Peyer's patch (tissue), 4 donors: ENCODE measurements around the gene TDG. TPM values are rescaled to one million over a fixed set of nuclear protein-coding genes. Genes with fewer than 3 reads are reported as not detected.

Source experiments
- DNase-seq, 3 donors: peaks; one replicate each; pipeline ENCODE4 v3.0.0-alpha.2; 2017 to 2019
- H3K27ac ChIP-seq, 4 donors: fragments of 200-600 bp; sonication (generic); one replicate each; pipeline ENCODE4 v1.5.1; 2016 to 2019
- H3K27me3 ChIP-seq, 2 donors: fragments of 200-600 bp; sonication (generic); one replicate each; pipeline ENCODE4 v1.5.1; 2019
- H3K36me3 ChIP-seq, 3 donors: fragments of 200-600 bp; sonication (generic); one replicate each; pipeline ENCODE4 v1.5.1; 2016 to 2019
- H3K4me1 ChIP-seq, 4 donors: fragments of 200-600 bp; sonication (generic); one replicate each; pipeline ENCODE4 v1.5.1; 2016 to 2019
- H3K4me3 ChIP-seq, 4 donors: fragments of 200-600 bp; sonication (generic); 1 replicate in 3 of 4; 2 replicates in 1 of 4; pipeline ENCODE4 v1.5.1; 2016 to 2019; ENCODE audit warnings: mild to moderate bottlenecking in 1 of 4
- H3K9me3 ChIP-seq, 4 donors: fragments of 200-600 bp; sonication (generic); one replicate each; pipeline ENCODE4 v1.5.1; 2016 to 2019; ENCODE audit warnings: mild to moderate bottlenecking in 1 of 4
- CTCF ChIP-seq, 6 experiments: fragments of 450-650 bp in 4 of 6; fragments of 200-600 bp in 2 of 6; sonication (generic) in 1 of 6; IDR thresholded peaks; one replicate each; pipeline ENCODE4 v1.5.1; 2017 to 2019; ENCODE audit warnings: antibody characterized with exemption in 6 of 6, mild to moderate bottlenecking in 3 of 6, moderate library complexity in 1 of 6
- POLR2A ChIP-seq, 2 donors: fragments of 450-650 bp; IDR thresholded peaks; one replicate each; pipeline ENCODE4 v1.5.1; 2017; ENCODE audit warnings: antibody characterized with exemption in 2 of 2, mild to moderate bottlenecking in 2 of 2, moderate library complexity in 2 of 2
- total RNA-seq, 4 donors: library from RNA; depleted of rRNA; stranded (reverse); fragments of >200 nt; gene quantifications; one replicate each; pipeline ENCODE4 v1.1.0, GENCODE V29; 2016

TDG gene
- total RNA-seq, 4 donors from 2014 or later, result 24.5 to 37.0 (median 31.1) TPM

GRCh38 chr12:103998976-103999375 is 33.3 kb downstream of the TDG start:
- Histone ChIP-seq H3K9me3 (no peaks in the 10 kb centered on the region), H3K27ac (no peak overlapping the region), H3K36me3 (no peaks in the 10 kb centered on the region), H3K27me3 (no peaks in the 10 kb centered on the region), H3K4me3 (no peak overlapping the region), H3K4me1 (no peaks in the 10 kb centered on the region)
- DNase-seq, result no peak
- no peak for TF ChIP-seq CTCF (IDR thresholded peaks at IDR 0.05)
- no peak for TF ChIP-seq POLR2A (IDR thresholded peaks at IDR 0.05)

- Histone ChIP-seq H3K36me3 (no peaks in the 10 kb centered on the region), H3K4me3 (no peak overlapping the region), H3K27ac (no peak overlapping the region), H3K4me1 (no peaks in the 10 kb centered on the region), H3K27me3 (no peaks in the 10 kb centered on the region), H3K9me3 (no peaks in the 10 kb centered on the region)
- no peak for DNase-seq
- TF ChIP-seq POLR2A (IDR thresholded peaks at IDR 0.05) (no peak), CTCF (IDR thresholded peaks at IDR 0.05) (no peak)
Measured at GRCh38 chr12:104000807-104001434, 35.2 kb downstream of the TDG start.

GRCh38 chr12:104002686-104003085 is 37.0 kb downstream of the TDG start:
- Histone ChIP-seq H3K4me3 (no peak overlapping the region), H3K4me1 (no peaks in the 10 kb centered on the region), H3K27me3 (no peaks in the 10 kb centered on the region), H3K27ac (no peak overlapping the region), H3K36me3 (no peaks in the 10 kb centered on the region), H3K9me3 (no peaks in the 10 kb centered on the region)
- TF ChIP-seq CTCF (IDR thresholded peaks at IDR 0.05), result no peak
- TF ChIP-seq POLR2A (IDR thresholded peaks at IDR 0.05), result no peak
- DNase-seq, result no peak

- no peaks in the 10 kb centered on the region for H3K36me3 ChIP-seq
- H3K27me3 ChIP-seq, result no peaks in the 10 kb centered on the region
- TF ChIP-seq CTCF (IDR thresholded peaks at IDR 0.05) (no peak), POLR2A (IDR thresholded peaks at IDR 0.05) (no peak)
- no peak overlapping the region for H3K4me3 ChIP-seq
- no peak for DNase-seq
- H3K27ac ChIP-seq, result no peak overlapping the region
- no peaks in the 10 kb centered on the region for H3K9me3 ChIP-seq
- H3K4me1 ChIP-seq, result no peaks in the 10 kb centered on the region
Measured at GRCh38 chr12:104003596-104003995, 37.9 kb downstream of the TDG start.

GRCh38 chr12:104006929-104007328 is 41.3 kb downstream of the TDG start:
- no peaks in the 10 kb centered on the region for H3K27me3 ChIP-seq
- no peak for DNase-seq
- H3K4me3 ChIP-seq, result no peak overlapping the region
- no peaks in the 10 kb centered on the region for H3K9me3 ChIP-seq
- TF ChIP-seq POLR2A (IDR thresholded peaks at IDR 0.05) (no peak), CTCF (IDR thresholded peaks at IDR 0.05) (no peak)
- no peaks in the 10 kb centered on the region for H3K4me1 ChIP-seq
- no peaks in the 10 kb centered on the region for H3K36me3 ChIP-seq
- no peak overlapping the region for H3K27ac ChIP-seq

GRCh38 chr12:104010121-104010520 is 44.4 kb downstream of the TDG start:
- Histone ChIP-seq H3K27me3 (no peaks in the 10 kb centered on the region), H3K4me3 (no peak overlapping the region), H3K27ac (no peak overlapping the region), H3K9me3 (no peaks in the 10 kb centered on the region), H3K4me1 (no peaks in the 10 kb centered on the region), H3K36me3 (no peaks in the 10 kb centered on the region)
- no peak for TF ChIP-seq POLR2A (IDR thresholded peaks at IDR 0.05)
- no peak for TF ChIP-seq CTCF (IDR thresholded peaks at IDR 0.05)
- DNase-seq, result no peak
